Right ventricle myocardium superior (tissue), 1 donor: ENCODE data around the gene CEP128. TPM values are rescaled to one million over a fixed set of nuclear protein-coding genes. Genes with fewer than 3 reads are reported as not detected.
"Not testable (repeated sequence)": the region's sequence is repeated elsewhere in the genome, so short reads cannot be mapped to it uniquely, and the experiment has no call there.

ENCODE experiments used
- ATAC-seq: fragments of 200-7000 bp; cut with Tn5 transposase; one replicate; pipeline ENCODE4 v1.9.1; 2020; ENCODE audit warnings: mild to moderate bottlenecking; ENCODE audit not compliant: poor library complexity
- DNase-seq: peaks from one replicate; pipeline ENCODE4 v3.0.0-alpha.2; 2020
- intact Hi-C: fragments of 100-400 bp; cut with DNase I; formaldehyde crosslinking; loops from one replicate; pipeline ENCODE4 v1.11.2; 2022
- total RNA-seq: library from RNA; stranded (reverse); fragmentation: NEBNext Ultra II Directional; extraction: Animal tissue kit (Norgen Biotek cat#: 25700); gene quantifications from one replicate; pipeline ENCODE4 v1.2.1, GENCODE V29; 2021
- donor health status: DM: no; HTN: yes; CAD: no; lungs with severe emphysema.

Gene CEP128
- total RNA-seq, 1 donor from 2014 or later: 3.9 TPM

DNA sequence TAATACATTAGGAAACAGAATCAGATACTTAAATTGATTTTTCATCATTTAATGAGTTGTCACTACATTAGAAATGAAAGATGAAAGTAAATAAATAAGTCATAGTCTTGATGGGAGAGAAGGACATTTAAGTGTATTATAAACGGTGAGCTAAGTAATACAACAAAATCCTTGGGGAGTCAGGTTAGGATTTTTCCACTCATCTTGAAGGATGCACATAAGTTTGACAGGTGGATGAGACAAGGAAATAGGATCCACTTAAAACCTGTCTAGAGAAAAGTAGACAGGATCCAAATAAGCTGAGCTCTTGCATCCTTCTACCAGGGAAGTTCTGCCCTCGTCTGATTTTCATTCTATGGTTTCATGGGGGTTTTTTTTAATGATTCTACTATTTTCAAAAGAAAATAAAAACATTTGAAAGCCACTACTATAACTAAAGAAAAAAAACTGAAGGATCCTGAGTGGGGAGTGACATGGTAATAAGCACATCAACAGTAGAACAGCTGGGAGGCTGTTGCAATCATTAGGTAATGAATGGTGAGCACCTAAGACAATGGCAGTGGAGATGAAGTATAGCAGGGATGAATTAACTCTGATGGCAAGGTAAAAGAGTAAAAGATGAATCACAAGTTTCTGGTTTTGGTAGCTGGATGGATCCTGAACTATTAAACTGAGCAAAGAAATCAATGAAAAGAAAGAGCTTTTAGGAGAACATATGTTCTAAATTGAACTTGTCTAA, 17.0 kb downstream of the CEP128 start:
- ATAC-seq: no peak
- no peak for DNase-seq
- intact Hi-C loops: no loop called here

DNA sequence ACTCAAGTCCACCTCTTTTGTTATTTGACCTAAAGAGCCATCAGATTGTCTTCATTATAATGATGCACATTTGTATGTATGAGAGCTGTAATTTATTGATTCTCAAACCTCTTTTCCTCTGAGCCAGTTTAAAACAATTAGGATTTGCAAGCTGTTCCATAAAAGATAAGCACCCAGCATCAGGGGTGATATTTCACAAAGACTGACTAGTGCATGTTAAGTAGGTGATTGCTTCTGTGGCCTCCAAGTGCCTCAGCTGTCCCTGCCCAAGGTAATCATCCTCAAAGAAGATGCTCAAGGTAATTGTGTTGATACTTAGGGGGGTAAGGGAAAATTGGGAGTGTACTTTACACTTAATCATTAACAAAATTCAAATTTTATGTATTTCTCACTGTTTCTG, 18.2 kb downstream of the CEP128 start:
- intact Hi-C loops: no loop called here

DNA sequence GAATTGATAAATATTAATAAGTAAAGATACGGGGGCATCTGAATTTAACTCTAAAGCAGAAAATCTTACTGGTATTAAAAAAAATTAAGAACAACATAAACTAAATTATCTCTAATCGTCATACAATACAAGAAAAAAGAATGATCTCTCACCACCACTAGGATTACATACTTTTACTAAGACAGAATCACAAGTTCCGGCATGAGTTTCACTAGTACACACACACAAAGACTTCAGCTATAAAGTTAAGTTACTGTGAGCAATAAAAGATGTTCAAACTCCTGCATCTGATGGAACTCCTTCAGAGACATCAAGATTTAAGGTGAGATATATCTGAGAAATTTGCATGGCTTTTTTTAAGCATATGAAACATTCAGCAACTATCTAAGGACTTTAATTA, 21.9 kb downstream of the CEP128 start:
- intact Hi-C loops: no loop called here
- no peak for DNase-seq
- ATAC-seq: no peak

More for the DNA sequence above, 18.2 kb downstream of the CEP128 start:
- no peak for DNase-seq
- no peak for ATAC-seq

DNA sequence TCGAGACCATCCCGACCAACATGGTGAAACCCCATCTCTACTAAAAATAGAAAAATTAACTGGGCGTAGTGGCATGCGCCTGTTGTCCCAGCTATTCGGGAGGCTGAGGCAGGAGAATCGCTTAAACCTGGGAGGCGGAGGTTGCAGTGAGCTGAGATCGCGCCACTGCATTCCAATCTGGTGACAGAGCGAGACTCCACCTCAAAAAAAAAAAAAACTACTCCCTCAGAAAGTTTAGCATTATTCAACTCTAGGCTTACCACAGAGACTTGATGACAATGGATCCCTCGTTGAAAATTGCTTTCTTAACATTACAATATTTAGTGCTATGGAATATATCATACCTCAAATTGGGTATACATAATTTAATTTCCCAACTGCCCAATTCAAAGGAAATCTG, 29.5 kb downstream of the CEP128 start:
- DNase-seq, ATAC-seq, intact Hi-C loops: not testable (repeated sequence)

DNA sequence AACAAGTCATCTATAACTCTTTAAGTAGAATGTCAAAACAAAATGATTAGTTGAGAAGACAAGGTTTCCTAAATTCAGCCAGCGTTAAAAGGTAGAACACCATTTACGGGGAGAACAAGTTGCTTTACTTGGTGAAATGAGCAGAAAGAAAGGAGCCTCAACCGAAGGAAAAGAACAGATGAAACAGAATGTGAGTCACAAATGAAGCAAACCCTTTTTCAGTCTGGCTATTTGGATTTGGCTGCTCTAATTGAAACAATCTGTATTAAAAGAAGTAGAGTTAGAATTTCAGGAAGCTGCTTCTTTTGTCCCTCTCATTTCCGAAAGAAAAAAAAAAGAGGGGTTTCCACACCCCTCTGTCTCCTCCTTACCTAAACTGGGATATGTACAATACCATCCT, 34.6 kb downstream of the CEP128 start:
- no peak for DNase-seq
- no peak for ATAC-seq
- intact Hi-C loops: no loop called here

DNA sequence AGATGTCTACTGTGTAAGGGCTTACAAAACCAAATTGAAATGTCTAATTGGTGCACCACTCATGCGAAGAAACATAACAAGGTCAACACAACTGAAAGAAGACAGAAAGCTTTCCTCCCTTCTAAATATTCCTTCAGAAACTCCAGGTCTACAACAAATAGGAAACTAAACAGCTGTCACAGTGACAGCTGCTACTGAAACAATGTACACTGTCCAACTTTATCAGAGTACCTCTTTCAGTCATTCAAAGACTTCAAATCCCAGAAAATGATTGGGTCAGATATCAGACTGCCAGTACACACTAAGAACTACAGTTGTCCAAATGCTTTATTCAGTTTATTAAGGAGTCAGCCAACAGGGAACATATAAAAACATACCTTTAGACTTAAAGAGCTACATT, 35.2 kb downstream of the CEP128 start:
- no peak for DNase-seq
- intact Hi-C loops: no loop called here
- no peak for ATAC-seq

DNA sequence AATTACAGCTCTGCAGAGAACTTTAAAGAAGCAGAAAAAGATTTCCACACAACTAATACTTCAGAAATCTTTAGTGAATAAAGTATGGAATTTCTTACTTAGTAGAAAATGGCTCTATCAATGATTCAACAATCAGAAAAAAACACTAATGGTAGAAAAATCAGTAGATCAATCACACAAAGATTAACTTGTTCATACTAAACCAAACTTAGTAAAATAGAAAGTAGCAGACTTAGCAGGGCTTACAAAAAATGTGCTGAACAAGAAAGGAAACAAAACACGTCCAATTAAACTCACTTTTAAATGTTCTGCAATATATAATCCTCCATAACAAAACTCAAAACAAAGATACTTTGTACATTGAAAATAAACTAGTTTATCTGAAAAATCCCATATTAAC, 38.9 kb downstream of the CEP128 start:
- no peak for DNase-seq
- intact Hi-C loops: no loop called here
- ATAC-seq: no peak

DNA sequence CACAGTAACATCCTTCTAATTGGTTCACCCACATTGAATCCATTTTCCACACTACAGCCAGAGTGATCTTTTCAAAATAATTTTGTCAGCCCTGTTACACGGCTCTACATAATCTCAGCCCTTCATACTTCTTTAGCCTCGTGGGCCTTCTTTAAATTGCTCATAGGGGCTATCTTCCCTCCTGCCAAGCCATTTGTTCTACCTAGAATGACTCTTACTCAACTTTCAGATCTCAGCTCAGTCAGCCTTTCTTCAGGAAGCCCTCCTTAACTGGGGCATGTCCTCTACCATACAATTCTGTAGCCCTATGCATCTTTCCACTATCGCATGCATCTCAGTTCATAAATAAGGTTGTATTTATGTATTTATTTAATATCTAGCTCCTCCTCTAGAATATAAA, 39.7 kb downstream of the CEP128 start:
- intact Hi-C loops: no loop called here
- ATAC-seq (no peak), DNase-seq (no peak)

DNA sequence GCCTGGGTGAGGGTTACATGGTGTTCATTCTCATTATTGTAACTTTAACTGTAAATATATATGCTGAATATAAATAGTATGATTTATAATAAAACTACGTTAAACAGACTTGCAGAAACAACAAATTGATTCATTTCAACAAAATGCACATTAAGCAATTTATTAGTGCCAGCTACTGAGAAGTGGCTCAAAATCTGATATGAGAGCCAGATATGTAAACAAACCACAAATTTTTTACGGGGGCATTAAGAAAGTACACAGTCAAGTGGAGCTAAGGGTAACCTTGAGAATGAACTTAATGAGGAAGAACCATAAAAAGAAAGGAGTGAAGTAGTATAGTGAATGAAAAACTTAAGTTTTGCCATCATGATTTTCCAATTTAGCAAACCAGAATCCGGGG, 40.3 kb downstream of the CEP128 start:
- intact Hi-C loops: no loop called here
- ATAC-seq (no peak), DNase-seq (no peak)

DNA sequence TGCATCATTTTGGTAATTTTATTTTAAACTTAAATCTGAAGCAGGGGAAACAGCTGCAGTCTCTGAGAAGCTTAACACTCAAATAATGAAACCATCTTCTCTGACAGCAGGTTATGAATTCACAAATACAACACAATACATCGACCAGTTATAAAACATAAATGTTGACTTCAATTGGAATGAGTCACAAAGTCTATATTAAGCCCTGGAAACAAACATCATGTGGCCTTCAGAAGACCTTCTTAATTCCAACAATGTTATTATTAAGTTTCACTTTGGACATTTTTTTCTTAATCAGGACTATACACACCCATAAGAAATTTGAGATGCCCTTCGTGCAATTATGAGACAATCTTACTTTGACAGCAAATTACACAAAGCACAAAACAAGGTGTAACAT, 68.9 kb downstream of the CEP128 start:
- DNase-seq (no peak), ATAC-seq (no peak)
- intact Hi-C loops: no loop called here

DNA sequence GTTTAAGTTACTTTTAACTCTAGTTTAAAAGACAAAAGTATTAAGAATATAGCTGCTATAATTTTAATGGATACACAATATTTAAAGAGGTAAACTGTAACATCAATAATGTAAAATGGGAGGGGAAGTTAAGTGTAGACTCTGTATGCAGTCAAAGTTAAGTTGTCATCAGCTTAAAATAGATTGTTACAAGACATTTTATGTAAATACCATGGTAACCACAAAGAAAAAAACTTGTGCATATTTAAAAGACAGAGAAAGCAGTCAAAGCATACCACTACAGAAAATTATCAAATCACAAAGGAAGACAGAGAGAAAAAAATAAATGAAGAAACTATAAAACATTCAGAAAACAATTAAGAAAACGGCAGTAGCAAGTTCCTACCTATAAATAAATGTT, 73.3 kb downstream of the CEP128 start:
- intact Hi-C loops: no loop called here
- no peak for ATAC-seq
- DNase-seq: no peak

DNA sequence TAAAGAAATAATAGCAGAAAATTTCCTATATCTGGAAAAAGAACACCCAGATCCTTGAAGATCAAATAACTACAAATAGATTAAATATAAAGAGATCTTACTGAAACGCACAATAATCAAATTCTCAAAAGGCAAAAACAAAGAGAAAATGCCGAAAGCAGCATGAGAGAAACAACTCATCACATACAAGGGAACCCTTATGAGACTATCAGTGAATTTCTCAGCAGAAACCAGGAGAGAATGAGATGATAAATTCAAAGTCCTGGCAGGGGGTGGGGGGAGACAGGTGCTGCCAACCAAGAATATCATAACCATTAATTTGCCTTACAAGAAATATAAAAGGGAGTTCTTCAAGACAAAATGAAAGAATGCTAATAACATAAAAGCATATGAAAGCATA, 73.7 kb downstream of the CEP128 start:
- intact Hi-C loops: no loop called here
- DNase-seq (no peak), ATAC-seq (no peak)

DNA sequence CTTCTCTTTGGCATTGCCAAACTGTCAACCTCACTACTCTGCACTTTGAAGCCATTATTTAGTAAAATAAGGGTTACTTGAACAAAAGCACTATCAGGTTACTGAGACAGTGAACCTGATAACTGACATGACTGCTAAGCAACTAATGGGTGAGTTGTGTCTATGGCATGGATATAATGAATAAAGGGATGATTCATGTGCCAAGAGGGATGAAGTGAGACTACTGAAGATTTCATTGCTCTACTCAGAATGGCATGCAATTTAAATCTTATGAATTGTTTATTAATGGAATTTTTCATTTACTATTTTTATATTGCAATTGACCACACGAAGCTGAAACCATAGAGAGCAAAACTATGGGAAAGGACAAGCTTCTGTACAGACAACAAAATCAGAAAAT, 74.4 kb downstream of the CEP128 start:
- DNase-seq: no peak
- no peak for ATAC-seq
- intact Hi-C loops: no loop called here

DNA sequence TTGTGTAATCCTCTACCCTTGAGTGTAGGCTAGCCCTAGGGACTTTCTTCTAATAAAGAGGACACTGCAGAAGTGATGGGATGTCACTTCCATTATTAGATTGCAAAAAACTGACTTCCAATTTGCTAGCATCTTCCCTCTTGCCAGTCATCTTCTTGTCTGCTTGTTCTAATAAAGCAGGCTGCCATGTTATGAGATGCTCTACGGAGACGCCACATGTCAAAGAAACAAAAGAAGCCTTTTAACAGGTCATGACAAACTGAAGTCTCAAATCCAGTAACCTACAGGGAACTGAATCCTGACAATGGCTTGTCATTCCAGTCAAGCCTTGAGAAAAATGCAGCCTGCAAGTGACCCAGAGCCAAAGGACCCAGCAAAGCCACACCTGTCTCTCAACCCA, 76.0 kb downstream of the CEP128 start:
- ATAC-seq: no peak
- DNase-seq: no peak
- intact Hi-C loops: no loop called here

DNA sequence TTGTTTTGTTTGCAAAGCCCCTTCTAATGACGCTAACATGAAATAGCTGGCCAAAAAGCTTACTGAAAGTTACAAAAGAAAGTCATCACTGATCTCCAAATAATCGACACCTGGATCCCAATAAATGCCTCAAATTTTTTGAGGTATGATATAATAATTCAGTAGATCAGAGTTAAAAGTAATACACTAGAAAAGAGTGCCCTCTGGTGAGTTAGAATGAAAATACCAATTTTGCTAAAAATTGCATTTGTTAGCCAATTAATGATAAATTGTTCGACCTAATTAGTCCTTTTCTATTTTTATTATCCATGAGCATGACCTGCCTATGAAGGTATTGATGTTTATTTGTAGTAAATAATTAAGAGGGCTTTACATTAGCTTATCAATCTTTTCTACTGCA, 78.6 kb downstream of the CEP128 start:
- DNase-seq (no peak), ATAC-seq (no peak)
- intact Hi-C loops: no loop called here

DNA sequence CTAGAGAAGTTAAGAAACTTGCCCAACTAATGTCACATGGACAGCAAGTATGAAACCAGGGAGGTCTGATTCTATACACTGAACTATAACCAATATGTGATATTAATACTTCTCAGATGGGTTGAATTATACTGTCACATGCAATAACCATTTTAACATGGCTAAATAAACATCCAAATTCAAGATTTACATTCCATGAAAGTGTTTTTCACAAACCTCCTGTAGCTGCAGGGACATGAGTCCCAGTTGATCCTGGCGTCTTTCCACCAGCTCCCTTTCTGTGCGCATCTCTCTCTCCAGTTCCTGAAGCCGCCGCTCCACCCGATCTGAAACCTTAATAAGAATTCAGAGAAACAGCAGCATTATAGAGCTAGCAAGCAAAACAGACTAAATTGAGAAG, 79.0 kb downstream of the CEP128 start:
- intact Hi-C loops: no loop called here
- ATAC-seq: no peak
- DNase-seq: no peak

DNA sequence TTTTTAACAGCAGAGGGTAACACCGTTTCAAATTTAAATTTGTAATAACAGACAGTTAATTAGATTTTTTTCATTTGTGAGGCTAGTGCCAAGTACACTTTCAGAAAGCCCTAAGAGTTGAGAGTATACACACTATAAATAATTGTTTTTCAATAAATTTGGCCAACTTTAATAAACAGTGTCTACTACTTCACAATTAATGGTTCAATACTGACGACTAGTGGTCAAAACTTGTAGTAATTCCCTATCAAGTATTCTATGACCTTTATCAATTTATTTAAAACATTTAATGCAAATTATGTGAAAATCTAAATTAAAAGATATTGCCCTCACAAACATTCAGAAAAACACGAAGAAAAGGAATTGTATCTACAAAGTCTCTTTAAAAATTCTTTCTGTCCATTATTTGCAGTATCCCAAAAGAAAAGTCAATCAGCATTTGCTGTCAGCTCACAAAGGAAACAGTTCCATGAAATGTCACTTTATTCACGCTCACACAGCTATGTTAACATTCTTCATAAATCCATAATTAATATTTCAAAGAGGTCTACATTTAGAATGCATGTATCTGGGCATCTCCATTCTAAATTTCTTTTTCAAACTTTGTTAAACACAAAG, 91.2 kb downstream of the CEP128 start:
- no peak for DNase-seq
- intact Hi-C loops: loop anchor here (5.0 kb wide), 1 partner anchor 793 kb away; no protein-coding TSS in a partner anchor
- ATAC-seq: peak; percentile 51

DNA sequence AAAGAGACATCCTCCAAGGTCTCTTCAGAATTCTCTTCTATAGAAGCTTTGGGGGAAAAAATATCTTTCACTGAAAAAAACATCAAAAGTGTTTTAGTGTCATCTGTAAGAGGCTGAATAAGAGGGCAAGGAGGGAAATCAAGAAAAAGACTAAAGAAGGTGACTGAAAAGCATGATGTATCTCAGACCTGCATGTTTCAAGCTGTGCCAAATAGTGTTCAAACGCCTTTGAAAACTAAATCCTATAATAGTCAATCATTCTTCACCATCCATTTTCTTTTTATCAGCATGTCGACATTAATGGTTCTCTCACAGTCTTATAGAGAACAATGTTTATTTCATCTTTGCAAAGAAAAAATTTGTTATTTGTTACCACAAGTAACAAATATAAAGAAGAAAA, 94.5 kb downstream of the CEP128 start:
- ATAC-seq (no peak), DNase-seq (no peak)
- intact Hi-C loops: no loop called here

DNA sequence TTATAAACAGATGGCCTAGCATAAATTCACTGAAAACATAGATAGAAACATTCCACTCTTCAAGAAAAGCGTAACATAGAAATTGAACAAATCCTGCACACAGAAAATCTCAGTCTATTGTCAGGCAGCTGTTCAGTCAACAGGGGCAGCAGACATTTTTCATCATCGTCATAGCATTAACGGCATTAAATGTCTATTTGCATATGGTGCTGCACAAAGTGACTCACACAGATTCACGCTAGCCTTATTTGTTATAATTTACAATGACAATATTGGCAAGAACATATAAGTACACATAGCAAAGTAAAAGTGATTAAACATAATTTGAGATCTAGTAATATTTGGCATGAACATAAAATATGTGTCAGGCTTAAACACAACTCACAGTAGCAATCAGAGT, 95.7 kb downstream of the CEP128 start:
- intact Hi-C loops: no loop called here
- DNase-seq: no peak
- no peak for ATAC-seq

DNA sequence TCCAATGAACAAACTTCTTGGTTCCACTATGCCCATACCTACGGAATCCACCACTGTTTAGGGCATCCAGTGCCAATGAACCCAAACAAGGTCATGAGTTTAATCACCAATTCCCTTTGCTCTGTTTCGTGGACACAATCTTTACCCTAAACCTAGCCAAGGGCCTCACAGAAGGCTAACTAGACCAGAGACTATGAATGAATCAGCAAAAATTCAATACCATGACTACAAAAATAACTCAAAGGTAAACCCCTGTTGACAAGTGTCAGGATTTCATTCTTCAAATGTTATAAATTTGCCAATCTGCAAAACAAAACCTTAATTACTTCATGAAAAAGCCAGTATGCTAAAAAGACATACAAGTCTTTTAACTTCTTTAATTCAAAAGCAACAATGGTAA, 96.7 kb downstream of the CEP128 start:
- intact Hi-C loops: no loop called here
- no peak for ATAC-seq
- no peak for DNase-seq

DNA sequence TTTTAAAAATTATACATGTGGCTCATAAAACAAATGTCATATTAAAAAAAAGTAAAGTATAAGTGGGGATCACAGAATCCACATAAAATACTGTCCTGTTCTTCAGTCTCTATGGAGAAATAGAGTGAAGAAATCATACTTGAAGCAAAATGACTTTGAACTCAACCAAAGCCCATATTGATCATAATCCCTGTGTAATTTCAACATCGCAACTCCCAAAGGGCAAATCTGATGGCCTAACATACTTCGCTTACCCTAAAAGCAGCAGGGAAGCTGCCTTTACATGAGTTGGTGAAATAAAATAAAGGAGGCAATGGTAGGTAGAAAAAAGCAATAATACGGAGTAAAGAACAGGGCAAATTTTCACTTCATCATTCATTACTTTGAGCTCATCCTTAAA, 101.8 kb downstream of the CEP128 start:
- intact Hi-C loops: no loop called here
- DNase-seq: no peak
- ATAC-seq: no peak
